ENCODE data around the gene PDE6A. TPM values are rescaled to one million over a fixed set of nuclear protein-coding genes. Genes with fewer than 3 reads are reported as not detected.

The PDE6A gene
- total and polyA plus RNA-seq, 2 of the 13 experiments (the other 11 are each of a cell fraction or from before 2014, with no cell fraction given) = 0.01 TPM; not detected in 1

GRCh38 chr5:149932445-149933350, 11.9 kb downstream of the PDE6A start (continued):
- TF ChIP-seq, protein P1, sequence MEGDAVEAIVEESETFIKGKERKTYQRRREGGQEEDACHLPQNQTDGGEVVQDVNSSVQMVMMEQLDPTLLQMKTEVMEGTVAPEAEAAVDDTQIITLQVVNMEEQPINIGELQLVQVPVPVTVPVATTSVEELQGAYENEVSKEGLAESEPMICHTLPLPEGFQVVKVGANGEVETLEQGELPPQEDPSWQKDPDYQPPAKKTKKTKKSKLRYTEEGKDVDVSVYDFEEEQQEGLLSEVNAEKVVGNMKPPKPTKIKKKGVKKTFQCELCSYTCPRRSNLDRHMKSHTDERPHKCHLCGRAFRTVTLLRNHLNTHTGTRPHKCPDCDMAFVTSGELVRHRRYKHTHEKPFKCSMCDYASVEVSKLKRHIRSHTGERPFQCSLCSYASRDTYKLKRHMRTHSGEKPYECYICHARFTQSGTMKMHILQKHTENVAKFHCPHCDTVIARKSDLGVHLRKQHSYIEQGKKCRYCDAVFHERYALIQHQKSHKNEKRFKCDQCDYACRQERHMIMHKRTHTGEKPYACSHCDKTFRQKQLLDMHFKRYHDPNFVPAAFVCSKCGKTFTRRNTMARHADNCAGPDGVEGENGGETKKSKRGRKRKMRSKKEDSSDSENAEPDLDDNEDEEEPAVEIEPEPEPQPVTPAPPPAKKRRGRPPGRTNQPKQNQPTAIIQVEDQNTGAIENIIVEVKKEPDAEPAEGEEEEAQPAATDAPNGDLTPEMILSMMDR (CRISPR knock-in tag; IDR thresholded peaks at IDR 0.05) = peak; percentile 83
- TF ChIP-seq MTA3 (CRISPR knock-in tag; IDR thresholded peaks at IDR 0.05) (no peak), BRD4 (CRISPR knock-in tag; IDR thresholded peaks at IDR 0.05) (no peak), IKZF5 (CRISPR knock-in tag; IDR thresholded peaks at IDR 0.05) (peak; percentile 56; the same call in 1 of the 2 replicates), ZNF605 (CRISPR knock-in tag; IDR thresholded peaks at IDR 0.05) (no peak), ZNF792 (CRISPR knock-in tag; IDR thresholded peaks at IDR 0.05) (no peak), SP1 (IDR thresholded peaks at IDR 0.05) (no peak), SP1 (CRISPR knock-in tag; IDR thresholded peaks at IDR 0.05) (no peak), CAMTA2 (CRISPR knock-in tag; IDR thresholded peaks at IDR 0.05; ENCODE audit: borderline replicate concordance) (no peak), HDAC2 (CRISPR knock-in tag; IDR thresholded peaks at IDR 0.05) (0 out of 2 replicates have a peak, but pooled peaks have one; percentile 17), HMGXB4 (CRISPR knock-in tag; IDR thresholded peaks at IDR 0.05; ENCODE audit: borderline replicate concordance in 1 of 2, low read depth in 1 of 2) (peak; percentile 51 to 57; a peak in 2 of 4 replicates), SMC3 (IDR thresholded peaks at IDR 0.05; ENCODE audit: low read length) (peak; percentile 41)
- TF ChIP-seq, protein P2, sequence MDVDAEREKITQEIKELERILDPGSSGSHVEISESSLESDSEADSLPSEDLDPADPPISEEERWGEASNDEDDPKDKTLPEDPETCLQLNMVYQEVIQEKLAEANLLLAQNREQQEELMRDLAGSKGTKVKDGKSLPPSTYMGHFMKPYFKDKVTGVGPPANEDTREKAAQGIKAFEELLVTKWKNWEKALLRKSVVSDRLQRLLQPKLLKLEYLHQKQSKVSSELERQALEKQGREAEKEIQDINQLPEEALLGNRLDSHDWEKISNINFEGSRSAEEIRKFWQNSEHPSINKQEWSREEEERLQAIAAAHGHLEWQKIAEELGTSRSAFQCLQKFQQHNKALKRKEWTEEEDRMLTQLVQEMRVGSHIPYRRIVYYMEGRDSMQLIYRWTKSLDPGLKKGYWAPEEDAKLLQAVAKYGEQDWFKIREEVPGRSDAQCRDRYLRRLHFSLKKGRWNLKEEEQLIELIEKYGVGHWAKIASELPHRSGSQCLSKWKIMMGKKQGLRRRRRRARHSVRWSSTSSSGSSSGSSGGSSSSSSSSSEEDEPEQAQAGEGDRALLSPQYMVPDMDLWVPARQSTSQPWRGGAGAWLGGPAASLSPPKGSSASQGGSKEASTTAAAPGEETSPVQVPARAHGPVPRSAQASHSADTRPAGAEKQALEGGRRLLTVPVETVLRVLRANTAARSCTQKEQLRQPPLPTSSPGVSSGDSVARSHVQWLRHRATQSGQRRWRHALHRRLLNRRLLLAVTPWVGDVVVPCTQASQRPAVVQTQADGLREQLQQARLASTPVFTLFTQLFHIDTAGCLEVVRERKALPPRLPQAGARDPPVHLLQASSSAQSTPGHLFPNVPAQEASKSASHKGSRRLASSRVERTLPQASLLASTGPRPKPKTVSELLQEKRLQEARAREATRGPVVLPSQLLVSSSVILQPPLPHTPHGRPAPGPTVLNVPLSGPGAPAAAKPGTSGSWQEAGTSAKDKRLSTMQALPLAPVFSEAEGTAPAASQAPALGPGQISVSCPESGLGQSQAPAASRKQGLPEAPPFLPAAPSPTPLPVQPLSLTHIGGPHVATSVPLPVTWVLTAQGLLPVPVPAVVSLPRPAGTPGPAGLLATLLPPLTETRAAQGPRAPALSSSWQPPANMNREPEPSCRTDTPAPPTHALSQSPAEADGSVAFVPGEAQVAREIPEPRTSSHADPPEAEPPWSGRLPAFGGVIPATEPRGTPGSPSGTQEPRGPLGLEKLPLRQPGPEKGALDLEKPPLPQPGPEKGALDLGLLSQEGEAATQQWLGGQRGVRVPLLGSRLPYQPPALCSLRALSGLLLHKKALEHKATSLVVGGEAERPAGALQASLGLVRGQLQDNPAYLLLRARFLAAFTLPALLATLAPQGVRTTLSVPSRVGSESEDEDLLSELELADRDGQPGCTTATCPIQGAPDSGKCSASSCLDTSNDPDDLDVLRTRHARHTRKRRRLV (CRISPR knock-in tag; IDR thresholded peaks at IDR 0.05) = no peak
- TF ChIP-seq, protein P3, sequence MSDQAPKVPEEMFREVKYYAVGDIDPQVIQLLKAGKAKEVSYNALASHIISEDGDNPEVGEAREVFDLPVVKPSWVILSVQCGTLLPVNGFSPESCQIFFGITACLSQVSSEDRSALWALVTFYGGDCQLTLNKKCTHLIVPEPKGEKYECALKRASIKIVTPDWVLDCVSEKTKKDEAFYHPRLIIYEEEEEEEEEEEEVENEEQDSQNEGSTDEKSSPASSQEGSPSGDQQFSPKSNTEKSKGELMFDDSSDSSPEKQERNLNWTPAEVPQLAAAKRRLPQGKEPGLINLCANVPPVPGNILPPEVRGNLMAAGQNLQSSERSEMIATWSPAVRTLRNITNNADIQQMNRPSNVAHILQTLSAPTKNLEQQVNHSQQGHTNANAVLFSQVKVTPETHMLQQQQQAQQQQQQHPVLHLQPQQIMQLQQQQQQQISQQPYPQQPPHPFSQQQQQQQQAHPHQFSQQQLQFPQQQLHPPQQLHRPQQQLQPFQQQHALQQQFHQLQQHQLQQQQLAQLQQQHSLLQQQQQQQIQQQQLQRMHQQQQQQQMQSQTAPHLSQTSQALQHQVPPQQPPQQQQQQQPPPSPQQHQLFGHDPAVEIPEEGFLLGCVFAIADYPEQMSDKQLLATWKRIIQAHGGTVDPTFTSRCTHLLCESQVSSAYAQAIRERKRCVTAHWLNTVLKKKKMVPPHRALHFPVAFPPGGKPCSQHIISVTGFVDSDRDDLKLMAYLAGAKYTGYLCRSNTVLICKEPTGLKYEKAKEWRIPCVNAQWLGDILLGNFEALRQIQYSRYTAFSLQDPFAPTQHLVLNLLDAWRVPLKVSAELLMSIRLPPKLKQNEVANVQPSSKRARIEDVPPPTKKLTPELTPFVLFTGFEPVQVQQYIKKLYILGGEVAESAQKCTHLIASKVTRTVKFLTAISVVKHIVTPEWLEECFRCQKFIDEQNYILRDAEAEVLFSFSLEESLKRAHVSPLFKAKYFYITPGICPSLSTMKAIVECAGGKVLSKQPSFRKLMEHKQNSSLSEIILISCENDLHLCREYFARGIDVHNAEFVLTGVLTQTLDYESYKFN (CRISPR knock-in tag; conservative IDR thresholded peaks at IDR 0.05) = 0 out of 2 replicates have a peak, but pooled peaks have one; percentile 15
